DND-41 (cell line): ENCODE results near the gene ABCA8.

Source experiments
- ATAC-seq: fragments of 200-7000 bp; cut with Tn5 transposase; 3 replicates; pipeline ENCODE4 v1.9.1; 2021; ENCODE audit warnings: low read depth; ENCODE audit not compliant: insufficient read depth
- DNase-seq: peaks from one replicate; pipeline ENCODE4 v3.0.0-alpha.2; 2020
- H2AFZ ChIP-seq: 2 replicates; pipeline ENCODE4 v1.6.0; 2012; ENCODE audit warnings: low read depth, low read length
- H3K27ac ChIP-seq: 2 replicates; pipeline ENCODE4 v1.5.1; 2012; ENCODE audit warnings: low read length, inconsistent platforms
- H3K27me3 ChIP-seq: fragments of 200-600 bp; sonication (generic); 2 replicates; pipeline ENCODE4 v1.6.0; 2012; ENCODE audit warnings: low read length, mild to moderate bottlenecking, inconsistent platforms; ENCODE audit not compliant: insufficient read depth, poor library complexity
- H3K36me3 ChIP-seq: 2 replicates; pipeline ENCODE4 v1.5.1; 2012; ENCODE audit warnings: low read length, inconsistent platforms; ENCODE audit not compliant: insufficient read depth
- H3K4me1 ChIP-seq: 2 replicates; pipeline ENCODE4 v1.5.1; 2012; ENCODE audit warnings: mild to moderate bottlenecking, low read length; ENCODE audit not compliant: insufficient read depth
- H3K4me2 ChIP-seq: 2 replicates; pipeline ENCODE4 v1.6.0; 2012; ENCODE audit warnings: mild to moderate bottlenecking, moderate library complexity, low read length, inconsistent platforms; ENCODE audit not compliant: insufficient read depth
- H3K4me3 ChIP-seq, 2 experiments: fragments of 200-600 bp in 1 of 2; shearing (Covaris generic) in 1 of 2; 2 replicates each; pipeline ENCODE4 v1.5.1; 2012 to 2016; ENCODE audit warnings: inconsistent platforms in 2 of 2, low read length in 2 of 2, mild to moderate bottlenecking in 2 of 2, low read depth in 1 of 2, moderate library complexity in 1 of 2
- H3K79me2 ChIP-seq: 2 replicates; pipeline ENCODE4 v1.6.0; 2012; ENCODE audit warnings: low read length, inconsistent platforms; ENCODE audit not compliant: insufficient read depth
- H3K9ac ChIP-seq: 2 replicates; pipeline ENCODE4 v1.6.0; 2012; ENCODE audit warnings: low read depth, mild to moderate bottlenecking, inconsistent platforms, low read length, moderate library complexity
- H3K9me3 ChIP-seq: 2 replicates; pipeline ENCODE4 v1.5.1; 2012; ENCODE audit warnings: low read length, moderate library complexity, mild to moderate bottlenecking, inconsistent platforms; ENCODE audit not compliant: insufficient read depth, severe bottlenecking
- H4K20me1 ChIP-seq: 2 replicates; pipeline ENCODE4 v1.6.0; 2012; ENCODE audit warnings: low read length; ENCODE audit not compliant: insufficient read depth
- EZH2 ChIP-seq: IDR thresholded peaks from 3 replicates; pipeline ENCODE4 v1.6.1; 2012; ENCODE audit warnings: borderline replicate concordance, low read depth, mild to moderate bottlenecking, moderate library complexity, low read length, inconsistent platforms; ENCODE audit not compliant: severe bottlenecking
- TF ChIP-seq, protein P1 (sequence below): IDR thresholded peaks from 2 replicates; pipeline ENCODE4 v1.5.1; 2012; ENCODE audit warnings: borderline replicate concordance, low read length, moderate library complexity, mild to moderate bottlenecking; ENCODE audit not compliant: poor library complexity, severe bottlenecking; ENCODE audit errors: extremely low read depth

Gene ABCA8

DNA sequence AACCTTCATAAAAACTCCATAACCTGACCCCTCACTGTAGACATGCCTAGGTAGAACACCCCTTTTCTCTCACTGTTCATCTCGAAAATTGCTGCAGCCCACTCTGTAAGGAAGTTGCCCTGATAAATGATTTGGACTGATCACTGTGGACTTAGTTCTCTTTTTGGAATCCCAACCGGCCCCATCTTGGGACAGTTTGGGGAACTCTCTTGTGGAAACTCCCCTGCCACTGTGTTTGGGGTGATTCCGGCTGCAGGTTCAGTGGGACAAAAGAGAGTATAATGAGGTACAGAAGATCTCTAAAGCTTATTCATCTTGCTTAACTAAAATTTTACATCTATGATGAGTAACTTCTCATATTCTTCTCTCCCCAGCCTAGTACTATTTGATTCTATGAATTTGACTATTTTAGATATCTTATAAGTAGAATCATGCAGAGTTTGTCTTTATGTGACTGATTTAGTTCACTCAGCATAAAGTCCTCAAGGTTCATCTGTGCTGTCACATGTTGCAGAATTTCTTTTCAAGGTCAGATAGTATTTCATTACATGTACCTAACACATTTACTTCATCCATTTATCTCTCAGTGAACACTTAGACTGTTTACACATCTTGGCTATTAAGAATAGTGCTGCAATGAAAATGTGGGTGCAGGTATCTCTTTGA, 84.9 kb downstream of the ABCA8 start:
- no peak for DNase-seq
- TF ChIP-seq, protein P1, sequence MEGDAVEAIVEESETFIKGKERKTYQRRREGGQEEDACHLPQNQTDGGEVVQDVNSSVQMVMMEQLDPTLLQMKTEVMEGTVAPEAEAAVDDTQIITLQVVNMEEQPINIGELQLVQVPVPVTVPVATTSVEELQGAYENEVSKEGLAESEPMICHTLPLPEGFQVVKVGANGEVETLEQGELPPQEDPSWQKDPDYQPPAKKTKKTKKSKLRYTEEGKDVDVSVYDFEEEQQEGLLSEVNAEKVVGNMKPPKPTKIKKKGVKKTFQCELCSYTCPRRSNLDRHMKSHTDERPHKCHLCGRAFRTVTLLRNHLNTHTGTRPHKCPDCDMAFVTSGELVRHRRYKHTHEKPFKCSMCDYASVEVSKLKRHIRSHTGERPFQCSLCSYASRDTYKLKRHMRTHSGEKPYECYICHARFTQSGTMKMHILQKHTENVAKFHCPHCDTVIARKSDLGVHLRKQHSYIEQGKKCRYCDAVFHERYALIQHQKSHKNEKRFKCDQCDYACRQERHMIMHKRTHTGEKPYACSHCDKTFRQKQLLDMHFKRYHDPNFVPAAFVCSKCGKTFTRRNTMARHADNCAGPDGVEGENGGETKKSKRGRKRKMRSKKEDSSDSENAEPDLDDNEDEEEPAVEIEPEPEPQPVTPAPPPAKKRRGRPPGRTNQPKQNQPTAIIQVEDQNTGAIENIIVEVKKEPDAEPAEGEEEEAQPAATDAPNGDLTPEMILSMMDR: no peak
- TF ChIP-seq EZH2: no peak
- H3K9ac ChIP-seq: no peak overlapping the region
- H3K27me3 ChIP-seq: no peaks in the 10 kb centered on the region
- H3K4me3 ChIP-seq: no peak overlapping the region
- no peaks in the 10 kb centered on the region for H3K4me1 ChIP-seq
- no peaks in the 10 kb centered on the region for H3K9me3 ChIP-seq
- no peak overlapping the region for H2AFZ ChIP-seq
- H3K27ac ChIP-seq: no peak overlapping the region
- no peaks in the 10 kb centered on the region for H4K20me1 ChIP-seq
- no peak for ATAC-seq
- no peaks in the 10 kb centered on the region for H3K36me3 ChIP-seq
- H3K79me2 ChIP-seq: no peaks in the 10 kb centered on the region
- H3K4me2 ChIP-seq: no peak overlapping the region

DNA sequence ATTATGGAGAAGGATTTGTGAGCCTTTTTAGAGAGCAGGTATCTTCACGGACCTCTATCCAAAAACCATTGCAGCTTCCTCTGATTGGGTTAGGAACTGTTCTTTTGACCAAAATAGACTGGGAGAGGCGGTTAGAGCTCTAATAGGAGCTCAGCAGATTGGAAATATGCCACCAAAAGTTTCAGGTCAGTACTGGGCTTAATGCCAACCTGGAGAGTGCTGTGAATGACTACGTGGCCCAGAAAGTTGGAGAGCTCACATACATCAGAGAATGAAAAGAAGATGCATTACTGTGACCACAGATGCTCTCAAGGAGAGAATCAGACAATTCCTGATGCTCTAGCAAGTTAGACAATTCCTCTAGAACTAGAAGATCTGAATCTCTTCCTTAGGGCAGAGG, 86.5 kb downstream of the ABCA8 start:
- H3K79me2 ChIP-seq: no peaks in the 10 kb centered on the region
- no peak overlapping the region for H2AFZ ChIP-seq
- H3K4me1 ChIP-seq: no peaks in the 10 kb centered on the region
- DNase-seq (no peak), ATAC-seq (no peak)
- H3K27me3 ChIP-seq: no peaks in the 10 kb centered on the region
- no peak overlapping the region for H3K9ac ChIP-seq
- no peak overlapping the region for H3K4me2 ChIP-seq
- H4K20me1 ChIP-seq: no peaks in the 10 kb centered on the region
- H3K27ac ChIP-seq: no peak overlapping the region
- H3K9me3 ChIP-seq: no peaks in the 10 kb centered on the region
- TF ChIP-seq, protein P1: no peak
- no peak for TF ChIP-seq EZH2
- H3K4me3 ChIP-seq: no peak overlapping the region
- H3K36me3 ChIP-seq: no peaks in the 10 kb centered on the region

DNA sequence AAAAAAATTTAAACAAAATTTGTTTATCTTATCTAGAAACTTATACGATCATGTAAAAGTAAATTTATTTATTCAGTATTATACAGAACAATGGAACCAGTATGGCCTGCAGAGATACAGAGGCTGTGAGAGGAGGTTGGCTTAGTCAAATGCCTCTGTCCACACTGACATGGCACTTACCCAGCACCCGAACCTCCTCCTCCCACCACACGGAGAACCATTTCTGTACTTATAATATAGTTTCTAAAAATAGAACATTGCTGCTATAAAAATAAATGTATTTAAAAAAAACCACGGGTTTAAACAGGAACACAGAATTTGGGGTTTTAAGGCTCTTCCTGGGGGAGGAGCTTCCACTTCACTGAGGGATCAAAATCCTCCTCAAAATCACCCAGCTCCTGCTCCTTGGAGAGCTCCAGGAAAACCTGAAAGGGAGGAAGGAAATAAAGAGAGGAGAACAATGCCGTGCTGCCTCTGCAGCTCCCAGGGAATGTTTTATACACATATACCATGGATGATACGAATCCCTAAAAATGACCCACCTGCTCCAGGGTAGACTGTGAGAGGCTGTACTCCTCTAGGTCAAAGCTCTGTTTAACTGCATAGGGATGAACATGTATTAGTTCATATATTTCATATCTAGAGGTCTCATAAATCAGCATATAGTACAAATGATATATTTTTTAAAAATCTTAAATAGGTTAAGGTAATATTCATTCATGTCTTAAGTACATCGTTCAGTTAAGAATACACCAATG, 87.3 kb downstream of the ABCA8 start:
- DNase-seq: no peak
- Histone ChIP-seq H3K9ac (no peak overlapping the region), H2AFZ (no peak overlapping the region), H4K20me1 (no peaks in the 10 kb centered on the region), H3K4me2 (no peak overlapping the region), H3K9me3 (no peaks in the 10 kb centered on the region), H3K79me2 (no peaks in the 10 kb centered on the region), H3K4me1 (no peaks in the 10 kb centered on the region), H3K27ac (no peak overlapping the region), H3K36me3 (no peaks in the 10 kb centered on the region), H3K27me3 (no peaks in the 10 kb centered on the region), H3K4me3 (no peak overlapping the region)
- TF ChIP-seq EZH2: no peak
- TF ChIP-seq, protein P1: no peak
- no peak for ATAC-seq
